GM19043 (cell line): ENCODE measurements around the gene SIVA1.

Source experiments
- ATAC-seq: cut with Tn5 transposase; IDR thresholded peaks from one replicate; pipeline ENCODE4 v1.9.1; 2021; ENCODE audit warnings: low read depth; ENCODE audit not compliant: unreplicated experiment

The SIVA1 gene

DNA sequence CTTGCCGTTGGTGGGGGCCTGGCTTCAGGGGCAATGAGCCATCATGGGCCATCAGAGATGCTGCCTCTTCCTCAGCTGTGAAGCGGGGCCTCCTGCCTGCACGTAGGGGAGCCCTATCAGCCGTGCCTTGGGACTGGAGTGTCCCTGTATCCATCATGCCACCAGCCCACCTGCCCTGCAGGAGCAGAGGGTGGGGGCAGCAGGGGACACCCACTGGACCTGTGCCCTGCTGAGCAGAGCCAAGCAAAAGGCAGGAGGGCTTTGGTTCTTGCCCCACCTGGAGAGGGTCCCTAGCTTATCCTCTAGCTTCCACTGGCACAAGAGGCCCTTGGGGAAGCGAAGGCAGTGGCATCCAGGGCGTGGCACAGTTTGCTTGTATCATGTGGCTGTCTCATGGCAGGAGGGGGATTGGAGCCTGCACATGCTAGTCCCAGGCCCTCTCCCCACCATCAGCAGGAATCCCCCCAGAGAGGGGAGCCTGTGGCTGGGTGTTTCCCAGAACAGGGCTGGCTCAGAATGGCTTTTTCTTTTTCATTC, 18.8 kb upstream of the SIVA1 start:
- ATAC-seq = no peak

- ATAC-seq = no peak
Observed at GRCh38 chr14:104734601-104734990, 18.4 kb upstream of the SIVA1 start.

DNA sequence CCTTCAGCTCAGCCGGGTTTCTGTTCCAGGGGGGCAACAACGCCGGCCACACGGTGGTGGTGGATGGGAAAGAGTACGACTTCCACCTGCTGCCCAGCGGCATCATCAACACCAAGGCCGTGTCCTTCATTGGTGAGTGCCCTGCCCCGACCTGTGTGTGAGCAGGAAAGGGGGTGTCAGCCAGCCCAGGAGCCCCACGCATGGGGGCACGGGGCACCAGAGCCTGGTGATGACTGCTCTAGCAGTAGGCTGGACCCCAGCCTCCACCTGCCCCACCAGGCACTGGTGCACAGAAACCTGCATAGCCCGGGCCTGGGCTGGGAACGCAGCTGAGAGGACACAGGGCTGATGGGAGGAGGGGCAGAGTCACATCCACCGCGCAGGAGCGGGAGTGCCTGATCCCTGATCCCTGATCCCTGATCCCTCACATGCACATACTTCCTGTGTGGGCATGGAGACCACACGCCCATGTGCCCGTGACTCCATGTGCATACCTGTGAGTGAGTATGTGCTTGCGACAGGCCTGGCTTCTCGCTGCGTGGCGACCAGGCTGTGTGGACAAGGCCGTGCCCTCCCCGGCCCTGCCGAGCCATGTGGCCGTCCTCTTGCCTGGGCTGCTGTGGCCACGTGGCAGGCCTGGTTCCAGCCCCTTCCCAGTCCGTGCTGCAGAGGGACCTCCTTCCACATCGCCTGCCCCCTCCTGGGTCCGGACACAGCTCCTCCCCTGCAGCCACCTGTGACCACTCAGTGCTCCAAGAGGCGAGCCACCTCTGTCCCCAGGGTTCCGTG, 17.8 kb upstream of the SIVA1 start:
- no peak for ATAC-seq

GRCh38 chr14:104735830-104736642, 16.9 kb upstream of the SIVA1 start:
- ATAC-seq = no peak

GRCh38 chr14:104738375-104739019, 14.4 kb upstream of the SIVA1 start:
- no peak for ATAC-seq

DNA sequence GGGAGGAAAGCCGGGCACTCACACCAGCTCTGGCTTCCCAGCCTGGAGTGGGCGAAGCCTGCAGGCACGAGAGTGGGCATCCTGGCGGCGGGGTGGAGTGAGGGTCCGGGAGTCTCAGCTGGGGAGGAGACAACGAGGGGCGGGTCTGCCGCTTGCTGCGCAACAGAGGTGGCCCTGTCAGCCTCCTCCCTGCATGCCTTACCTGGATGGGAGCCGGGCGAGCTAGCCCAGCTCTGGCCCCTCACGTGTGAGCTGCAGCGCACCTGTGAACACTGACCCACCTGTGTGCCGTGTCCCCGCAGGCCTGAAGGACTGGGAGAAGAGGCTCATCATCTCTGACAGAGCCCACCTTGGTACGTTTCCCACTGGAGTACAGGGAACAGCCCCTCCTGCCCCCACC, 13.9 kb upstream of the SIVA1 start:
- no peak for ATAC-seq

DNA sequence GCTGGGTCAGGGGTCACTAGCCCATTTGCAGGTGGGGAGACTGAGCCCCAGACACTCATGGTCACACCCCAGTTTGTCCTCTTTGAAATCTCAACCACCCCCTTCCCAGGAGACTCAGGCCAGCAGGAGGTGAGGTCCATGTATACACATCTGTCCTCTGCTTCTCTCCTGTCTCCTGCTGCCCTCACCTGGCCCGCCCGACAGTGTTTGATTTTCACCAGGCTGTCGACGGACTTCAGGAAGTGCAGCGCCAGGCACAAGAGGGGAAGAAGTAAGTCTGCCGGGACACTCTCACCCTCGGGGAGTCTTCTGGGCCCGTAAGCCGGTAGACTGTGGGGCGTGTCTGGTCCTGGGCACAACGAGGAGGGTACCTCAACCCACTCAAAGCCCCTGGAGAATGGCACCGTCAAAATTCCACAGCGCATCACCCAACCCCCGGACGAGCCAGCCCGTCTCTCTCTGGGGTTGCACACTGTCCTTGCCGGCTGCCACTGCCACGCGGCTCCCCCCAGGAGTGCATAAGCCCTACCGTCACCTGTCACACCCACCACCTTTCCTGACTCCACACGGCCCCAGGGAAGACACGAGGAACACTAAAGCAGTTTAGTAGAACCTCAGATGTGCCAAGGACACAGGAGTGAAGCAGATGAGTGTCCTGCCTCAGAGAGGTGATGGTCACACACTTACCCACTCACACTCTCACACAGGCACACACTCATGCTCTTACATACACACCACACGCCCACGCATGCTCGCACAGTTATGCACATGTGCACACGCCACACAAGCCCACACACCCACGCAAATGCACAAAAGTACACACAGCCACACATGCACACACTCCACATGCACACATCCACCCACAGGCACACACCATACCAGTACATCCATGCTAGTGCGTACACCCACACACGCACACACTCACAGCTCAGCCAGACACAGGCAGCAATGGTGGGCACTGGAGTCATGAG, 13.1 kb upstream of the SIVA1 start:
- ATAC-seq = no peak

DNA sequence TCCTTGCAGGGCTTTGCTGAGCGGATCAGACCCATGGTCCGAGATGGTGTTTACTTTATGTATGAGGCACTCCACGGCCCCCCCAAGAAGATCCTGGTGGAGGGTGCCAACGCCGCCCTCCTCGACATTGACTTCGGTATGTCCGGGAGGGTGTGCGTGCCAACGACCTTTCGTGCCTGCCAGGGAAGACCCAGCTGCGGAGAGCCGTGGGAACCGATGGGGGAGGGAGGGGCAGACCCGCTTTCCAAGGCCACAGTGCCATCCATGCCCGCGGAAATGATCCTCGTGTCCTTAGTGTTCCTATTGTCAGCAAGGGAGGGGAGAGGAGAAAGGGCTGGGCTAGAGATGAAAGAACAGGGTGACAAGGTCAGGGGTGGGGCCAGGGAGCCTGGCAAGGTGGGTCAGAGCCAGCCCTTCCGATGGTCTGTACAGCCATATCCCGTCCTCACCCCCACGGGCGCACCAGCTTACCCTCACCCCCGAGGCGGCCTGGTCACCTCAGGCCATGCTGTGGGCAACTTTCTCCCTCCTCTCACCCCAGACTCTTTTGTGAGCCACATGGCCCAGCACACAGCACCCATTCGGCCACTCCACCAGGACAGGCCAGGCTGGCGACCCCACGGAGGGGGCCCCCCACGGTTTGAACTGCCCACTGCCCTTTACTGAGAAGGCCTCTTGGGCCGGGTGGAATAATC, 11.7 kb upstream of the SIVA1 start:
- no peak for ATAC-seq

GRCh38 chr14:104741803-104742251, 11.1 kb upstream of the SIVA1 start:
- ATAC-seq = no peak

- ATAC-seq = no peak
Observed at GRCh38 chr14:104742586-104743455, 10.1 kb upstream of the SIVA1 start.

GRCh38 chr14:104743461-104744380, 9.2 kb upstream of the SIVA1 start:
- ATAC-seq = no peak

DNA sequence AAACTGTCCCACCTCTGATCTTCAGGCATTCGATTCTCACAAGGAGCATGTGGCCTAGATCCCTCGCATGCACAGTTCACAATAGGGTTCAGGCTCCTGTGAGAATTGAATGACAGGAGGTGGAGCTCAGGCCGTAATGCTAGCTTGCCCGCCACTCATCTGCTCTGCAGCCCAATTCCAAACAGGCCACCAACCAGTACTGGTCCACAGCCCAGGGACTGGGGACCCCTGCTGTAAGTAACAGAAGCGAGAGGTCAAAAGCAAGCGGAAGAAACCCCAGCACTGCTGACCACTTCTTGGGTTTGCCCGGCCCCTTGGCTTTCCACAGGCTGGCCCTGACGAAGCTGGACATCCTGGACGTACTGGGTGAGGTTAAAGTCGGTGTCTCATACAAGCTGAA, 8.5 kb upstream of the SIVA1 start:
- no peak for ATAC-seq

DNA sequence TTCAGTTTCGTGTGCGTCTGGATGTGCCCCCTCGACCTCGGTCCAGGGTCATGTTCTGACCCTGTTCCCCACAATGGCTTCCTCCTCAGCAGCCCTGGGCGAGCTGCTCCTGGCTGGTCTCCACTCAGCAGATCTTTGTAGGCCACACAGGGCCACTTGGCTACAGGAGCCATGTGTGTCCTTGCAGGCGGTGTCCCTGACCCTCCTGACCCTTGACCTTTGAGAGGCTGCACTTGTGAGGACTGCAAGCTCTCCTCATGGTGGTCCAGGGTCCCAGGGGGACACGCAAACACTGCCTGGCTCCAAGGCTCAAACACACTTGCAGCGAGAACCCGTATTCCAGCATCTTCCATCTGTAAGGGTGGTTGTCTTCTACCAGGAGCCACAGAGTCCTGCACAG, 7.5 kb upstream of the SIVA1 start:
- no peak for ATAC-seq

- no peak for ATAC-seq
Observed at GRCh38 chr14:104746071-104746545, 6.8 kb upstream of the SIVA1 start.

DNA sequence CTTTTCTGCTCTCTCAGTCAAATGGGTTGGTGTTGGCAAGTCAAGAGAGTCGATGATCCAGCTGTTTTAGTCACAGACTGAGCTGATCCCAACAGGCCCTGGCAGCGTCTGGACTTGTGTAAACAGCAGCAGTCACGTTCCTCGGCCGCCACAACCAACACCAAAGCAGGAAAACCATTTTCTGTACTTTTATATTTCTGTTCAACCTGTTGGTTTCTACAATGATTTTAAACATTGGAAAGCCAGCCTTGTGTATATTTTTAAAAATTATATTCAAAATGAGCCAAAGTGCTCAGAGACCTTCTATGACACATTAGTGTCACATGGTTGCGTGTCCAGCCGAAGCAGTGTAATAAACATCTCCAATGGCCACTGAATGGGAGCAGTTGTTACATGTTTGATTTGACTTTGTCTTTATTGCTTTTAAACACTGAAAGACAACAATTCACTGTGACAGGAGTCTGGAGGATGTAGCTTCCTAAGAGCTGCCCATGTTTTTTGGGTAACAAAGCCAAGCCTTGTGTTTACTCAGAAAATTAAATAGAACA, 5.9 kb upstream of the SIVA1 start:
- no peak for ATAC-seq

GRCh38 chr14:104747876-104748275, 5.1 kb upstream of the SIVA1 start:
- ATAC-seq = no peak

GRCh38 chr14:104749111-104749649, 3.8 kb upstream of the SIVA1 start:
- no peak for ATAC-seq
